ACC112 (cell line): ENCODE measurements around the gene GPRIN1.

Experiments
- H2AFZ ChIP-seq: fragments of 200-600 bp; sonication (generic); one replicate; pipeline ENCODE4 v1.6.0; 2017; ENCODE audit warnings: antibody characterized with exemption, low read length; ENCODE audit not compliant: unreplicated experiment
- H3K27ac ChIP-seq: fragments of 200-600 bp; sonication (generic); 2 replicates; pipeline ENCODE4 v1.5.1; 2014; ENCODE audit warnings: low read depth, mild to moderate bottlenecking, antibody characterized with exemption, low read length, moderate library complexity
- H3K27me3 ChIP-seq: fragments of 200-600 bp; sonication (generic); 2 replicates; pipeline ENCODE4 v1.6.1; 2014; ENCODE audit warnings: mild to moderate bottlenecking, antibody characterized with exemption, low read length, moderate library complexity, mixed read lengths; ENCODE audit not compliant: insufficient read depth
- H3K36me3 ChIP-seq: fragments of 200-600 bp; sonication (generic); 2 replicates; pipeline ENCODE4 v1.6.1; 2016; ENCODE audit warnings: mild to moderate bottlenecking, antibody characterized with exemption, low read length, moderate library complexity, mixed read lengths; ENCODE audit not compliant: insufficient read depth
- H3K4me1 ChIP-seq: fragments of 200-600 bp; sonication (generic); one replicate; pipeline ENCODE4 v1.6.1; 2016; ENCODE audit warnings: low read length, mixed read lengths; ENCODE audit not compliant: insufficient read depth, unreplicated experiment, control insufficient read depth
- H3K4me3 ChIP-seq: fragments of 200-600 bp; sonication (generic); 2 replicates; pipeline ENCODE4 v1.5.1; 2014; ENCODE audit warnings: mild to moderate bottlenecking, low read depth, low read length
- H3K79me2 ChIP-seq: fragments of 200-600 bp; sonication (generic); one replicate; pipeline ENCODE4 v1.6.0; 2016; ENCODE audit warnings: low read length; ENCODE audit not compliant: control insufficient read depth, unreplicated experiment, insufficient read depth

The GPRIN1 gene

DNA sequence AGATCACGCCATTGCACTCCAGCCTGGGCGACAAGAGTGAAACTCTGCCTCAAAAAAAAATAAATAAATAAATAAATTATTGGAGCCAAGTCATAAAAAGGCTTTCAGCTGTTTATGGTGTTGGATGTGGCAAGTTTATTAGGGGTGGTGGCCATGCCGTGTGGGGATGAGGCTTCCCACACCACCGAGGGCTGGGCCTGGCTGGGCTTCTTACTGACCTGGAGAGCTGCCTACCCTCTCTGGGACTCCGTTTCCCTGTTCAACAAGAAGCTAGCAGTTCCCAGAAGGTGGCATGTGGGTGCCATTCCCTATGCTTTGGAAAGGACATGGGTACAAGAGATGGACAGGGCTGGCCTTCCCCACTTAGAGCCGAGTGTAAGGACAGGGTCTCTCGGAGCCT, 22.6 kb downstream of the GPRIN1 start:
- Histone ChIP-seq H3K36me3 (no peaks in the 10 kb centered on the region), H2AFZ (no peak overlapping the region), H3K27me3 (no peaks in the 10 kb centered on the region), H3K79me2 (no peaks in the 10 kb centered on the region), H3K27ac (no peak overlapping the region), H3K4me1 (no peaks in the 10 kb centered on the region), H3K4me3 (no peak overlapping the region)

DNA sequence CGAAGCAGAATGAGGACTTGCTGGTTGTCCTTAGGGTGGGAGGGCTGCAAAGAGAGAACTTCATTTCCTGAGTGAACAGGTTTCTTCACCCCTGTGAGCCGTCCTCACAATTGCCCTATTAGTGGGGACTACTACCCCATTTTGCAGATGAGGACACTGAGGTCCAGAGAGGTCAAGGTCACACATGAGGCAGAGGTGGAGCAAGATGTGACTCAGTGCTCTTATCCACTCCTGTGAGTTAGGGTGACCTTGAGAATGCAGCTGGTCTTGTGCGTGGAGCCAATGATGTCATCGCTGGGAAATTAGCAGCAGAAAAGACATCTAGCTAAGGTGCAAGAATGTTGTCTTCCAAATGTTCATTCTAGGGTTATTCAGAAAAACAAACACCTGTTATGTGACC, 26.9 kb downstream of the GPRIN1 start:
- H3K4me1 ChIP-seq = no peaks in the 10 kb centered on the region
- no peaks in the 10 kb centered on the region for H3K27me3 ChIP-seq
- no peak overlapping the region for H3K4me3 ChIP-seq
- no peak overlapping the region for H3K27ac ChIP-seq
- H2AFZ ChIP-seq = no peak overlapping the region
- H3K79me2 ChIP-seq = no peaks in the 10 kb centered on the region
- no peaks in the 10 kb centered on the region for H3K36me3 ChIP-seq

GRCh38 chr5:176581361-176581760, 28.6 kb downstream of the GPRIN1 start:
- Histone ChIP-seq H3K4me1 (no peaks in the 10 kb centered on the region), H3K27ac (no peak overlapping the region)

DNA sequence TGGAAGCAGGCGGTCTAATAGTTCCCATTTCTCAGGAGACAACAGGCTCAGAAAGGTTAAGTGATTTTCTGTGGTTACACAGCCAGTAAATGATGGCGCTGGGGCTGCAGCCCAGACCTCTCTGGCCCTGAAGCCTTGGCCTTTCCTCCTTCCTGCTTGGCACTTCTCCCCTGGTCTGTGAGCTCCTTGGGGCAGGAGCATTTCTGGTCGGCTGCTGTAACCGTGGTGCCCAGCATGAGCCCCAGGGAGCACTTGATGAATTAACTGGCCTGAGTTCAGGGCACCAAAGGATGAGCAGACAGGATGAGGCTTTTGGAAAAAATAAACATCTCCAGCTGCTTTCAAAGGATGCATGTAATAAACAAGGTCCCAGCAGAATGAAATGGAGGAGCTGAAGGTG, 30.6 kb downstream of the GPRIN1 start:
- Histone ChIP-seq H3K4me3 (no peak overlapping the region), H3K27me3 (no peaks in the 10 kb centered on the region), H3K79me2 (no peaks in the 10 kb centered on the region), H3K4me1 (no peaks in the 10 kb centered on the region), H2AFZ (no peak overlapping the region), H3K27ac (no peak overlapping the region), H3K36me3 (no peaks in the 10 kb centered on the region)

More at GRCh38 chr5:176581361-176581760, 28.6 kb downstream of the GPRIN1 start:
- Histone ChIP-seq H3K79me2 (no peaks in the 10 kb centered on the region), H3K4me3 (no peak overlapping the region), H3K36me3 (no peaks in the 10 kb centered on the region), H3K27me3 (no peaks in the 10 kb centered on the region), H2AFZ (no peak overlapping the region)

- no peaks in the 10 kb centered on the region for H3K36me3 ChIP-seq
- H3K27ac ChIP-seq = no peak overlapping the region
- H3K79me2 ChIP-seq = no peaks in the 10 kb centered on the region
- no peaks in the 10 kb centered on the region for H3K4me1 ChIP-seq
- H2AFZ ChIP-seq = no peak overlapping the region
- H3K4me3 ChIP-seq = no peak overlapping the region
- no peaks in the 10 kb centered on the region for H3K27me3 ChIP-seq
These were observed 31.6 kb downstream of the GPRIN1 start for GRCh38 chr5:176578391-176578808.

- H3K27ac ChIP-seq = no peak overlapping the region
- peaks cover 5% of the 10 kb centered on the region; the same call in 1 of the 2 replicates for H3K27me3 ChIP-seq
- H3K79me2 ChIP-seq = no peaks in the 10 kb centered on the region
- H3K36me3 ChIP-seq = no peaks in the 10 kb centered on the region
- no peaks in the 10 kb centered on the region for H3K4me1 ChIP-seq
- no peak overlapping the region for H2AFZ ChIP-seq
- H3K4me3 ChIP-seq = no peak overlapping the region
These were observed 32.4 kb downstream of the GPRIN1 start for GRCh38 chr5:176577312-176578176.

GRCh38 chr5:176575488-176576422, 34.2 kb downstream of the GPRIN1 start:
- Histone ChIP-seq H3K27ac (no peak overlapping the region), H2AFZ (no peak overlapping the region), H3K79me2 (no peaks in the 10 kb centered on the region), H3K4me1 (no peaks in the 10 kb centered on the region), H3K36me3 (no peaks in the 10 kb centered on the region), H3K4me3 (no peak overlapping the region), H3K27me3 (peaks cover 7% of the 10 kb centered on the region; the same call in 1 of the 2 replicates)

GRCh38 chr5:176575066-176575465, 34.9 kb downstream of the GPRIN1 start:
- H3K27me3 ChIP-seq = peaks cover 7% of the 10 kb centered on the region; the same call in 1 of the 2 replicates
- H3K79me2 ChIP-seq = no peaks in the 10 kb centered on the region
- H3K27ac ChIP-seq = no peak overlapping the region
- no peak overlapping the region for H2AFZ ChIP-seq
- H3K36me3 ChIP-seq = no peaks in the 10 kb centered on the region
- H3K4me3 ChIP-seq = no peak overlapping the region
- no peaks in the 10 kb centered on the region for H3K4me1 ChIP-seq

GRCh38 chr5:176574297-176574591, 35.7 kb downstream of the GPRIN1 start:
- Histone ChIP-seq H3K27ac (no peak overlapping the region), H3K79me2 (no peaks in the 10 kb centered on the region), H3K27me3 (peaks cover 7% of the 10 kb centered on the region; the same call in 1 of the 2 replicates), H3K36me3 (no peaks in the 10 kb centered on the region), H3K4me1 (no peaks in the 10 kb centered on the region), H2AFZ (no peak overlapping the region), H3K4me3 (no peak overlapping the region)

DNA sequence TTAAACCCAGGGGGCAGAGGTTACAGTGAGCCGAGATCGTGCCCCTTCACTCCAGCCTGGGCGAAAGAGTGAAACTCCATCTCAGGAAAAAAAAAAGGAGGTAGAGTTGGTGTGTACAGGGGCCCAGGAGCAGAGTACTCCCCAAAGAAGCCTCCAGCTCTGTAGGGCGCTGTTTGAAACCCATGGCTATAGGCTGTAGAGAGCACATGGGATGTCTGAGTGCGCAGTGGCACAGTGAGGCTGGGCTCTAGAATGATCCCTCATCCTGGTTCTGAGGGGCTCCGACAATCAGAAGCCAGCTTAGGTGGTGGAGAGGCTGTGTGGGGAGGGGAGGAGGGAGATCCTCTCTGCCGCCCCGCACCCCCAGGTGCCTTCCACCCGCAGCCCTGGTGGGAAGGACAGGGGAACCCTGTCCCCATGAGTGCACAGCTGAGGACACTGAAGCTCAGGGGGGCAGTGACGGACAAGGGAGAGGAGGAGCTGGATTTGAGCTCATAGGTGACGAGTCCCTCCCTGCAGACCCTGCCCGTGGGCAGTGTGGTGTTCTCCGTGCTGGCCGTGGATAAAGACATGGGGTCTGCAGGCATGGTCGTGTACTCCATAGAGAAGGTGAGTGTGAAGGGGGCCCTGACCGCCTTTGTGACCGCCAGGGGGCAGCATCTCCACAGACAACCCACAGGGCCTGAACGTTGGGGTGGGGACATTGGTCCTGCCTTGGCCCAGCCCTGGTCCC, 36.2 kb downstream of the GPRIN1 start:
- no peak overlapping the region for H3K4me3 ChIP-seq
- peaks cover 7% of the 10 kb centered on the region; the same call in 1 of the 2 replicates for H3K27me3 ChIP-seq
- no peak overlapping the region for H3K27ac ChIP-seq
- no peaks in the 10 kb centered on the region for H3K36me3 ChIP-seq
- no peak overlapping the region for H2AFZ ChIP-seq
- no peaks in the 10 kb centered on the region for H3K4me1 ChIP-seq
- H3K79me2 ChIP-seq = no peaks in the 10 kb centered on the region
